HEK293 (cell line): ENCODE measurements around the gene PLEKHG4B.

Source experiments
- CTCF ChIA-PET: fragments of 350-600 bp; formaldehyde crosslinking; extraction: SDS; loops from one replicate; lab custom pipeline; 2021; ENCODE audit warnings: antibody characterized with exemption; lab: Yijun Ruan, JAX
- POLR2A ChIA-PET: fragments of 300-600 bp; formaldehyde crosslinking; extraction: SDS; loops from one replicate; lab custom pipeline; 2020; ENCODE audit warnings: antibody characterized with exemption, inconsistent platforms; lab: Yijun Ruan, JAX
- H3K27ac ChIP-seq: fragments of 200-500 bp; sonication (Bioruptor generic); 2 replicates; pipeline ENCODE4 v1.5.1; 2014; ENCODE audit warnings: low read depth, low read length, control low read depth, inconsistent platforms; ENCODE audit errors: extremely low read depth
- H3K36me3 ChIP-seq, 2 experiments: fragments of 200-500 bp in 1 of 2; sonication (Bioruptor generic) in 1 of 2; 1 replicate in 1 of 2; 2 replicates in 1 of 2; pipeline ENCODE4 v1.5.1; 2014 to 2017; ENCODE audit warnings: inconsistent platforms in 2 of 2, low read length in 2 of 2; ENCODE audit not compliant: control insufficient read depth in 2 of 2, insufficient read depth in 1 of 2
- H3K4me1 ChIP-seq: fragments of 200-500 bp; sonication (Bioruptor generic); 2 replicates; pipeline ENCODE4 v1.5.1; 2014; ENCODE audit warnings: mild to moderate bottlenecking, low read length, inconsistent platforms; ENCODE audit not compliant: control insufficient read depth, insufficient read depth
- H3K4me3 ChIP-seq: 2 replicates; pipeline ENCODE4 v1.5.1; 2011; ENCODE audit warnings: low read depth, mild to moderate bottlenecking, control low read depth, low read length, moderate library complexity
- H3K9me3 ChIP-seq: fragments of 200-500 bp; sonication (Bioruptor generic); 2 replicates; pipeline ENCODE4 v1.5.1; 2014; ENCODE audit warnings: low read depth, low read length, inconsistent platforms; ENCODE audit not compliant: control insufficient read depth, insufficient read depth
- GLIS2 ChIP-seq: fragments of 450-650 bp; formaldehyde crosslinking; IDR thresholded peaks from 2 replicates; pipeline ENCODE4 v1.5.1; 2016; ENCODE audit warnings: missing biosample characterization, missing genetic modification characterization
- IKZF3 ChIP-seq: fragments of 450-650 bp; IDR thresholded peaks from 2 replicates; pipeline ENCODE4 v1.5.0; 2018; ENCODE audit warnings: missing biosample characterization, mild to moderate bottlenecking, missing genetic modification characterization, moderate library complexity
- KLF7 ChIP-seq: fragments of 450-650 bp; formaldehyde crosslinking; IDR thresholded peaks from 2 replicates; pipeline ENCODE4 v1.5.1; 2016; ENCODE audit warnings: missing biosample characterization, missing genetic modification characterization, borderline replicate concordance
- PRDM6 ChIP-seq: fragments of 450-650 bp; formaldehyde crosslinking; IDR thresholded peaks from 2 replicates; pipeline ENCODE4 v1.5.1; 2017; ENCODE audit warnings: missing biosample characterization, missing genetic modification characterization
- SALL2 ChIP-seq: fragments of 450-650 bp; formaldehyde crosslinking; IDR thresholded peaks from 2 replicates; pipeline ENCODE4 v1.5.0; 2017; ENCODE audit warnings: missing biosample characterization, mild to moderate bottlenecking, missing genetic modification characterization, borderline replicate concordance
- SETDB1 ChIP-seq: IDR thresholded peaks from one replicate; pipeline ENCODE4 v1.6.1; 2017; ENCODE audit warnings: mild to moderate bottlenecking, low read length, moderate library complexity, mixed read lengths; ENCODE audit not compliant: insufficient read length
- SP7 ChIP-seq: fragments of 450-650 bp; formaldehyde crosslinking; IDR thresholded peaks from 2 replicates; pipeline ENCODE4 v1.5.1; 2016; ENCODE audit warnings: missing biosample characterization, missing genetic modification characterization
- ZBTB10 ChIP-seq: fragments of 450-650 bp; formaldehyde crosslinking; IDR thresholded peaks from 2 replicates; pipeline ENCODE4 v1.5.1; 2016; ENCODE audit warnings: missing biosample characterization, missing genetic modification characterization
- ZBTB48 ChIP-seq: fragments of 450-650 bp; formaldehyde crosslinking; IDR thresholded peaks from 2 replicates; pipeline ENCODE4 v1.5.1; 2016; ENCODE audit warnings: missing biosample characterization, missing genetic modification characterization
- ZEB2 ChIP-seq: fragments of 450-650 bp; formaldehyde crosslinking; IDR thresholded peaks from 2 replicates; pipeline ENCODE4 v1.5.1; 2016; ENCODE audit warnings: missing biosample characterization, missing genetic modification characterization
- ZNF146 ChIP-seq: fragments of 450-650 bp; formaldehyde crosslinking; IDR thresholded peaks from 2 replicates; pipeline ENCODE4 v1.5.1; 2016; ENCODE audit warnings: missing biosample characterization, missing genetic modification characterization
- ZNF155 ChIP-seq: fragments of 450-650 bp; formaldehyde crosslinking; IDR thresholded peaks from 2 replicates; pipeline ENCODE4 v1.5.1; 2016; ENCODE audit warnings: missing biosample characterization, missing genetic modification characterization
- ZNF24 ChIP-seq: fragments of 450-650 bp; formaldehyde crosslinking; IDR thresholded peaks from 2 replicates; pipeline ENCODE4 v1.5.1; 2016; ENCODE audit warnings: missing biosample characterization, missing genetic modification characterization
- ZNF274 ChIP-seq, 2 experiments: fragments of 200-500 bp in 1 of 2; fragments of 450-650 bp in 1 of 2; sonication (Bioruptor generic) in 1 of 2; formaldehyde crosslinking in 1 of 2; IDR thresholded peaks; 2 replicates each; pipeline versions ENCODE4 v1.5.1 to v1.6.1; 2014 to 2016; ENCODE audit warnings: borderline replicate concordance in 1 of 2, inconsistent platforms in 1 of 2, low read length in 1 of 2, missing biosample characterization in 1 of 2, missing genetic modification characterization in 1 of 2
- ZNF280C ChIP-seq: fragments of 450-650 bp; formaldehyde crosslinking; IDR thresholded peaks from 2 replicates; pipeline ENCODE4 v1.5.1; 2016; ENCODE audit warnings: missing biosample characterization, missing genetic modification characterization
- ZNF449 ChIP-seq: fragments of 450-650 bp; formaldehyde crosslinking; IDR thresholded peaks from 2 replicates; pipeline ENCODE4 v1.5.1; 2017; ENCODE audit warnings: missing biosample characterization, mild to moderate bottlenecking, missing genetic modification characterization, moderate library complexity
- ZNF501 ChIP-seq: fragments of 450-650 bp; formaldehyde crosslinking; IDR thresholded peaks from 2 replicates; pipeline ENCODE4 v1.5.1; 2016; ENCODE audit warnings: missing biosample characterization, missing genetic modification characterization
- ZNF521 ChIP-seq: fragments of 450-650 bp; formaldehyde crosslinking; IDR thresholded peaks from 2 replicates; pipeline ENCODE4 v1.5.1; 2017; ENCODE audit warnings: missing biosample characterization, mild to moderate bottlenecking, missing genetic modification characterization
- ZNF677 ChIP-seq: fragments of 450-650 bp; IDR thresholded peaks from 2 replicates; pipeline ENCODE4 v1.5.0; 2018; ENCODE audit warnings: missing biosample characterization, mild to moderate bottlenecking, missing genetic modification characterization, moderate library complexity
- ZNF785 ChIP-seq: fragments of 450-650 bp; formaldehyde crosslinking; IDR thresholded peaks from 2 replicates; pipeline ENCODE4 v1.5.1; 2016; ENCODE audit warnings: missing biosample characterization, missing genetic modification characterization

Gene PLEKHG4B

GRCh38 chr5:140443-140829 lies 48.5 kb downstream of the PLEKHG4B start:
- TF ChIP-seq ZNF155 (tag by site-specific recombination) (no peak), GLIS2 (tag by site-specific recombination) (peak; percentile 47; the same call in 1 of the 2 replicates)
- TF ChIP-seq, all 188 proteins: peak for 1
- H3K36me3 ChIP-seq: peaks cover 0 to 4% of the 10 kb centered on the region in 2 experiments; a peak in 1 of 3 replicates
- H3K4me3 ChIP-seq: no peak overlapping the region
- H3K9me3 ChIP-seq: no peaks in the 10 kb centered on the region
- POLR2A ChIA-PET: no interaction called here
- no peaks in the 10 kb centered on the region for H3K4me1 ChIP-seq
- no peak overlapping the region for H3K27ac ChIP-seq
- CTCF ChIA-PET: no interaction called here

GRCh38 chr5:141211-141610 lies 49.2 kb downstream of the PLEKHG4B start:
- TF ChIP-seq ZNF501 (no peak), ZNF146 (no peak)

GRCh38 chr5:141761-142160 lies 49.8 kb downstream of the PLEKHG4B start:
- Histone ChIP-seq H3K27ac (no peak overlapping the region), H3K4me1 (no peaks in the 10 kb centered on the region), H3K4me3 (no peak overlapping the region), H3K36me3 (peaks cover 0 to 7% of the 10 kb centered on the region in 2 experiments; a peak in 1 of 3 replicates), H3K9me3 (no peaks in the 10 kb centered on the region)
- ChIA-PET CTCF (no interaction called here), POLR2A (no interaction called here)
- no peak for TF ChIP-seq KLF7 (tag by site-specific recombination)
- no peak for TF ChIP-seq PRDM6
- no peak for TF ChIP-seq SP7
- no peak for TF ChIP-seq ZNF677 (tag by site-specific recombination)
- no peak for TF ChIP-seq SETDB1
- no peak for TF ChIP-seq ZNF274 (IDR thresholded peaks at IDR 0.05; ENCODE audit: low read length)
- TF ChIP-seq ZNF274 (tag by site-specific recombination; IDR thresholded peaks at IDR 0.05; ENCODE audit: borderline replicate concordance): no peak
- TF ChIP-seq ZNF449: no peak

More at GRCh38 chr5:141211-141610, 49.2 kb downstream of the PLEKHG4B start:
- POLR2A ChIA-PET: no interaction called here
- H3K9me3 ChIP-seq: no peaks in the 10 kb centered on the region
- no peak overlapping the region for H3K4me3 ChIP-seq
- CTCF ChIA-PET: interaction anchor here (0.6 kb wide), 1 partner anchor 53 kb away, joined by 3 read pairs; no protein-coding TSS in a partner anchor
- no peak overlapping the region for H3K27ac ChIP-seq
- peaks cover 0 to 4% of the 10 kb centered on the region in 2 experiments; a peak in 1 of 3 replicates for H3K36me3 ChIP-seq
- no peaks in the 10 kb centered on the region for H3K4me1 ChIP-seq

- no peak overlapping the region for H3K27ac ChIP-seq
- CTCF ChIA-PET: no interaction called here
- no peaks in the 10 kb centered on the region for H3K9me3 ChIP-seq
- no peak overlapping the region for H3K4me3 ChIP-seq
- no peaks in the 10 kb centered on the region for H3K4me1 ChIP-seq
- POLR2A ChIA-PET: interaction anchor here (0.6 kb wide), 1 partner anchor 18 kb away, joined by 3 read pairs; no protein-coding TSS in a partner anchor
- peaks cover 0 to 7% of the 10 kb centered on the region in 2 experiments; a peak in 1 of 3 replicates for H3K36me3 ChIP-seq
- TF ChIP-seq ZEB2 (tag by site-specific recombination) (no peak), ZNF280C (tag by site-specific recombination) (0 out of 2 replicates have a peak, but pooled peaks have one; percentile 64), ZNF24 (no peak), ZBTB48 (tag by site-specific recombination) (0 out of 2 replicates have a peak, but pooled peaks have one; percentile 21), ZBTB10 (no peak), ZNF521 (tag by site-specific recombination) (no peak), IKZF3 (no peak), SALL2 (peak; percentile 57; the same call in 1 of the 2 replicates), ZNF785 (tag by site-specific recombination) (no peak)
These were observed 50.4 kb downstream of the PLEKHG4B start for GRCh38 chr5:142246-142810.
